Skin of body (tissue), 2 donors: Measurements from ENCODE around the gene FAM240A. TPM values are rescaled to one million over a fixed set of nuclear protein-coding genes. Genes with fewer than 3 reads are reported as not detected.

Experiments
- DNase-seq: peaks from one replicate; lab custom pipeline; 2025; lab: John Stamatoyannopoulos, UW
- total RNA-seq: library from RNA; depleted of rRNA; stranded (reverse); fragments of >200 nt; gene quantifications from one replicate; pipeline ENCODE4 v1.2.3, GENCODE V29; 2014

Gene FAM240A
- total RNA-seq, 1 donor from 2014 or later = not detected

GRCh38 chr3:46661776-46662766 lies 49.7 kb downstream of the FAM240A start:
- no peak for DNase-seq

- peak; percentile 75 for DNase-seq
Measured at GRCh38 chr3:46662771-46663551, 50.6 kb downstream of the FAM240A start.

DNA sequence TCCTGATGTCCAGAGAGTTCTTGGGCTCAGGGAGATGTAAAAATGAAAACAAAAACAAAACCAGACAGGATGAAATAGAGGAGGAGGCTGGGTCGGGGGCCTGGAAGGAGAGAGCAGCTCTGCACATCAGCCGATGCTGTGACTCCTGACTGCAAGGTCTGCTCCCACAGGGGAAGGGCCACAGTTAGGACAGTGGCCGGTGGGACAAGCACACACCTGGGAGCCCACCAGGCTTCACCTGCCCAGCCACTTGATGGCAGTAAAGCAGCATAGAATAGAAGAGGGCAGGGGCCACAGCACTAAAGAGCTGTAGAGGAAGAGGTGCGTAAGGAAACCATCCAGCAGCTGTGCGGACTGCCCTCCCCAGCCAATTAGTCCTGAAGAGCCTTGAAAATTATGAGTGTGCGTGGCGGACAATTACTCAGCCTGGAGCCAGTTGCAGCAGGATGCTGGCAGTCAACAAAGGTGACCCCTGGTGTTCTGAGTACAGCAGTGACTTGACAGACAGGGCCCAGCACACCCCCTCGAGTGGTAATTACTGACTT lies 51.3 kb downstream of the FAM240A start:
- peak; percentile 5 for DNase-seq

GRCh38 chr3:46664188-46664970 lies 52.1 kb downstream of the FAM240A start:
- DNase-seq = no peak

DNA sequence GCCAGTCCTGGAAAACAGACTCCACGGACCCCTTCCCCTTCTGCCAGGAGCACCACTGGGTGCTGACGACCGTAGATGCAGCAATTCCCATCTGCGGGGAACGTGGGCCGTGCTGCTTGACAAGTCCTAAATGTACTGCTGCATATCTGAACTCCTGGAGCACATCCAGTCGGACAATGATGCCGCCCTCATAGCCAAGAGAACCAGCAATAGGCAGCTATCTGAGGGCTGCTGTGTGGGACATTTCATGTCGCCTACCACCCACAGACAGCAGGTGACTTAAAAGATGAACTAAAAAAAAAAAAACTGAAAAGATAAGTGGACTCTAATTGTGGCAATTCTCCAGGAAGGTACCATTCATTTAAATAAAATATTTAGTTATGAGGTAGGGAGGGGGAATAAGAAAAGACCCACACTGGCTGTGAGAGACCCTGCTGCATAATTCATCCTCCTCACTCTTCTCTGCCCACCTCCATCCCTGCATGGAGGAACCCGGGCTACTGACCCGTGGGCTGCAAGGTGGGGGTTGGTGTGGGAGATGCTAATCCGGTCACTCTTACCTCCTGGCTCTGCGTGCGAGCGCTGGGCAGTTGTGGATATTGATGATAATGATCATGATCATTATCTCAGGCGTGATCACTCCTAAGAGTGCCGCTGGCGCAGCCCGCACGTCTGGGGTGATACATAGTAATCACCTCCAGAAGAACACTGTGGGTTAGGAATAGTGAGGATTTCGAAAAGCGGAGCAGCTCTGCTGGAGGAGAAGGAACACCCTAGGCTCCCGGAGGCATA lies 52.8 kb downstream of the FAM240A start:
- no peak for DNase-seq

DNA sequence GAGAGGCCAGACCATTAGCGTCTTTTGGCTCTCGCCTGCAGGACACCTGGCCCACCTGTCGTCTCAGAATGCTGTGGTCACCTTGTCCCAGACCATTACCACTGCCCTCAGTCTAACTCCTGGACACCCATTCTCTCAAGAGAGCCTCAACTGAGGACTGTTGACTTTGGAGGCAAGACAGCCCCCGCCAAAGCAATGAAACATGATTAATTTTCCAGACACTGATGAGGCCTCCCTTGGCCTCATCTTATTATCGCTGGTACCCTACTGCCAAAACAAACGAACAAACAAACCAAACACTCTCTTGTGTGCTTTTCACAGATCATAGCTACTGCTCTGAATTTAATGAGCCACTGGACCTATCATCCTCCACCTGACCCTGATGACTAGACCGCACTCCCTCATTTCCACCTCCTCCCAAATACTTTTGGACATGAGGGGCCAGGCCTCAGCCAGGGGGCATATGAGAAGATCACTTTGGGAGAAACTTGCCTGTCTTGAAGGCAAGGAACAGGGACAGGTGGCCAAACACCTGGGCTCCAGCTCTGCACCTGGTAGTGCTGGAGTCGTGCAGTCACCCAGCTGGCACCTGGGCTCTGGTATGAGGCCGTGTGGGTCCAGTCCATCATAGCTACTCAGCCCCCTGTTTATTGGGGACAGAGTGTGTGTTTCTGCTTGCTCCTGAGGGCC lies 53.6 kb downstream of the FAM240A start:
- DNase-seq = no peak

DNA sequence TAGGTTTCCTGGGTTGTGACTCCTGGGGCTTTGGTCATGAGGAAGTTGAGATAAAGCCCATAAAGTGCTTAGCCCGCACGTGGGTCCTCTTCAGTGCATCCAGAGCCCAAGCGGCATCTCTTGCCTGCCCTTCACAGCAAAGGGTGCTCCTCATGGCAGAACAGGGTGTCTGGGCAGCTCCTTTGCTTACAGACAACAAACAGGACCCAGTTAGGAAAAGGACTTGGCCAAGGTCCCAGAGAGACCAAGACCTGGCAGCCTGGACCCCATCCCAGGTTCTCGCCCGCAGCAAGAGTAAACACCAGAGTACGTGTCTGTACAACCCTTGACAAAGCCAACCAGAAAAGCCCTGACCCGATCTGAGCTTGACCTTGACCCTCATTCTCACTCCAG lies 54.1 kb downstream of the FAM240A start:
- no peak for DNase-seq

GRCh38 chr3:46667061-46667621 lies 54.8 kb downstream of the FAM240A start:
- DNase-seq = no peak

- no peak for DNase-seq
Measured at GRCh38 chr3:46667657-46668056, 55.3 kb downstream of the FAM240A start.

DNA sequence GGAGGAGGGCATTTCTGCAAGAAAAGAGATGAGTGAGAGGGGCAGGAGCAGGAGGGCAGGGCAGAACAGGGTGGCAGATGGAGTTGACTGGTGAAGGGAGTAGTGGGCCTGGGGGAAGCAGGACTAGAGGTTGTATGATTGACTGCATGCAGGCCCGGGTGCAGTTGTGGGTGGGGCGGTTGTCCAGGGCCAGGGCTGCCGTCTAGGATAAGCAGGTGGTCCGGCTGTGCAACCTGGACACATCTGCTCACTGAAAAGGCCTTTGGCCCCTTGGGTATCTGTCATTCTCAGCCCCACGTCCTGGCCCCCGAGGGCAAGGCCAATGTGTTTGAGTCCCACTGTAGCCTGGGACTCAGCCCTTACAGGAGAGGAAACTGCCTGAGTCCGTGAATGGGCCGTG lies 55.8 kb downstream of the FAM240A start:
- DNase-seq = no peak

GRCh38 chr3:46668591-46668990 lies 56.3 kb downstream of the FAM240A start:
- DNase-seq = no peak

- DNase-seq = no peak
Measured at GRCh38 chr3:46669191-46669999, 57.1 kb downstream of the FAM240A start.

- DNase-seq = no peak
Measured at GRCh38 chr3:46670000-46670890, 57.9 kb downstream of the FAM240A start.

DNA sequence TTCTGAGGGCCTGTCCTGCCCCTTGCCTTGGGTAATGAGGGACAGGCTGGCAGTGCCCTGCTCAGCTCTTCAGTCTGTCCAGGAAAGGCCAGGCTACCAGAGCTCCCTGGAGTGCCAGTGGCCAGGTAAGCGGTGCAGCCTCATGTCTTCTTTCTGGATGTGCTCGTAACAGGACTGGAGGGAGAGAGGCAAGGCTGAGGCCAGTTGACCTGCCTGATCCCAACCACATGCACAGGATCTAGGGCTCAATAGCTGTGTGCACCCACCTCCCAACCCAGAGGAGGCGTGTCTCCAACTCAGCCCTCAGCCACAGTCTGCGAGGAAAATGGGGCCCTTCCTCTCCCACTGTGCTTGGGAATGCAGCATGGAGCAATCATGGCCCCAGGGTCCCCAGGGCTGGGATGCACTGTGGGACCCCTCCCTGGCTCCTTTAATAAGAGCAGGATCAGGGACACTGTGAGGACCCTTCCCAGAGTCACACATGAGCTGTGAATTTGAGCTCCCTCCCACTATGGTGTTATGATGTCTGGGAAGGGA lies 58.6 kb downstream of the FAM240A start:
- no peak for DNase-seq

GRCh38 chr3:46671541-46672348 lies 59.4 kb downstream of the FAM240A start:
- DNase-seq = no peak

- no peak for DNase-seq
Measured at GRCh38 chr3:46672349-46672695, 60.0 kb downstream of the FAM240A start.
